C4-2B (cell line): ENCODE data around the gene GLE1.

Source experiments
- CTCF ChIP-seq: fragments of 450-650 bp; conservative IDR thresholded peaks from 2 replicates; pipeline ENCODE4 v1.5.1; 2017; ENCODE audit warnings: mild to moderate bottlenecking
- ZFX ChIP-seq: fragments of 450-650 bp; IDR thresholded peaks from 2 replicates; pipeline ENCODE4 v1.6.1; 2017

DNA sequence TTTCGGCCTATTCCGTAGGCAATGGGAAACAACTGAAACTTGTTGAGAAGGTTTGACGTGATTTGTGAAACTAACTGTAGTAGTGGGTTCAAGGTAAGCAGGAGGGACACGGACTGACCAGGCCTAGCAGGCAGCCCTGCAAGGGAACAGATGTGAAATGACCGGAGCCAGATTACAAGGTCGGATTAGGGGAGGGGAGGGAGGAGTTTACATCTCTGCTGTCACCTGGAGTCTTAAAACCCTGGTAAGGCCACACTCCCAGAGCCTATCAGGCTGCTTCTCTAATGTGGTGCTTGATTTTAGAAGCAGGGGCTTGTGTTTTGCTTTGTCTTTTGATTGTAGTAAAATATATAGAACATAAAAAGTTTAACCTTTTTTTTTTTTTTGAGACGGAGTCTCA is 44.4 kb downstream of the GLE1 start:
- TF ChIP-seq CTCF = no peak
- TF ChIP-seq ZFX = no peak
